GM12878 (cell line): Measurements from ENCODE around the gene TLE2. TPM values are rescaled to one million over a fixed set of nuclear protein-coding genes. Genes with fewer than 3 reads are reported as not detected.

Experiments used
- ATAC-seq: fragments of 200-7000 bp; cut with Tn5 transposase; 3 replicates; pipeline ENCODE4 v1.9.1; 2020; ENCODE audit warnings: mild to moderate bottlenecking, moderate library complexity
- BruUV-seq: library from RNA; stranded (reverse); fragments of 400-500 nt; replicated peaks from 2 replicates; lab custom pipeline; 2021; lab: Mats Ljungman, UMichigan
- CTCF ChIA-PET: fragments of 300-600 bp; sonication (Branson Sonifier 250); formaldehyde crosslinking; extraction: SDS; loops from one replicate; lab custom pipeline; 2021; ENCODE audit warnings: inconsistent platforms; lab: Yijun Ruan, JAX
- POLR2A ChIA-PET: fragments of 350-600 bp; formaldehyde crosslinking; extraction: SDS; loops from one replicate; lab custom pipeline; 2021; ENCODE audit warnings: inconsistent platforms; lab: Charles Lee
- RAD21 ChIA-PET: fragments of 300-600 bp; sonication (Branson Sonifier 250); formaldehyde crosslinking; loops from one replicate; lab custom pipeline; 2023; ENCODE audit warnings: antibody characterized with exemption; ENCODE audit not compliant: unreplicated experiment; lab: Charles Lee
- SMC1A ChIA-PET: fragments of 300-600 bp; sonication (Branson Sonifier 250); formaldehyde crosslinking; loops from one replicate; lab custom pipeline; 2023; ENCODE audit not compliant: unreplicated experiment, uncharacterized antibody; lab: Charles Lee
- DNase-seq: peaks from one replicate; pipeline ENCODE4 v3.0.0-alpha.2; 2011; ENCODE audit warnings: low read depth, low spot score
- FAIRE-seq: peaks from 3 replicates; lab custom pipeline; 2011; peaks lifted over from hg19 to GRCh38; lab: Jason Lieb, UNC
- H2AFZ ChIP-seq: 2 replicates; pipeline ENCODE4 v1.6.0; 2011; ENCODE audit warnings: low read depth, low read length, control low read depth; ENCODE audit not compliant: control insufficient read depth
- H3K27ac ChIP-seq: 2 replicates; pipeline ENCODE4 v1.5.1; 2011; ENCODE audit warnings: control low read depth; ENCODE audit not compliant: control insufficient read depth, insufficient read depth
- H3K27me3 ChIP-seq, 2 experiments: replicated peaks in 1 of 2; 2 replicates each; pipeline versions ENCODE4 v1.6.0 to v1.6.1; 2011; ENCODE audit warnings: low read length in 1 of 2; ENCODE audit not compliant: control insufficient read depth in 2 of 2, insufficient read depth in 2 of 2
- H3K36me3 ChIP-seq, 2 experiments: 2 replicates each; pipeline ENCODE4 v1.5.1; 2011; ENCODE audit warnings: low read length in 1 of 2; ENCODE audit not compliant: control insufficient read depth in 2 of 2, insufficient read depth in 2 of 2
- H3K4me1 ChIP-seq: 2 replicates; pipeline ENCODE4 v1.6.1; 2011; ENCODE audit warnings: mild to moderate bottlenecking, low read length, moderate library complexity, mixed read lengths; ENCODE audit not compliant: control insufficient read depth, insufficient read depth
- H3K4me2 ChIP-seq: 2 replicates; pipeline ENCODE4 v1.6.0; 2011; ENCODE audit warnings: control low read depth; ENCODE audit not compliant: control insufficient read depth, insufficient read depth
- H3K4me3 ChIP-seq: fragments of 200-600 bp; sonication (generic); 2 replicates; pipeline ENCODE4 v1.5.1; 2016
- H3K79me2 ChIP-seq: 2 replicates; pipeline ENCODE4 v1.6.0; 2011; ENCODE audit warnings: low read length; ENCODE audit not compliant: control insufficient read depth, insufficient read depth
- H3K9ac ChIP-seq: 2 replicates; pipeline ENCODE4 v1.8.0; 2011; ENCODE audit warnings: low read length, control low read depth, mixed read lengths; ENCODE audit not compliant: control insufficient read depth, insufficient read depth
- H3K9me3 ChIP-seq: replicated peaks from 3 replicates; pipeline ENCODE4 v1.5.1; 2011; ENCODE audit warnings: mild to moderate bottlenecking, low read length; ENCODE audit not compliant: control insufficient read depth, insufficient read depth
- H4K20me1 ChIP-seq: 2 replicates; pipeline ENCODE4 v1.6.0; 2011; ENCODE audit not compliant: control insufficient read depth, insufficient read depth
- WGBS: methylation state at CpG from one replicate; pipeline ENCODE4 v1.1.6; 2016; ENCODE audit warnings: low lambda C conversion rate; ENCODE audit not compliant: insufficient replicate concordance, insufficient coverage; ENCODE audit errors: missing lambda C conversion rate; 5-methylcytosine and 5-hydroxymethylcytosine counted together
- in situ Hi-C: fragments of 300-500 bp; cut with MboI; formaldehyde crosslinking; loops from 9 replicates; pipeline ENCODE4 v1.14.3; 2018; ENCODE audit warnings: mixed read lengths
- intact Hi-C: fragments of 100-400 bp; cut with micrococcal nuclease; formaldehyde crosslinking; loops from one replicate; pipeline ENCODE4 v1.14.2; 2022; ENCODE audit not compliant: unreplicated experiment
- polyA plus RNA-seq, 11 experiments: library from polyadenylated mRNA; depleted of rRNA in 4 of 11; unstranded in 6 of 11; stranded (reverse) in 5 of 11; fragments of >200 nt; fragmentation: Nextera tagmentation in 4 of 11; fragmentation: Illumina TruSeq in 1 of 11; extraction: Ambion mirVana in 4 of 11; extraction: Trizol in 1 of 11; gene quantifications; 1 replicate in 1 of 11; 2 replicates in 10 of 11; pipeline versions ENCODE4 v1.2.1 to v1.2.3, GENCODE V29; 2011 to 2016; ENCODE audit warnings: inconsistent platforms in 2 of 11, missing spikeins in 2 of 11, low read depth in 1 of 11
- total RNA-seq, 4 experiments: library from RNA; depleted of rRNA in 3 of 4; stranded (reverse); fragments of >200 nt in 3 of 4; fragmentation: Illumina TruSeq in 1 of 4; extraction: Trizol in 1 of 4; gene quantifications; 2 replicates each; pipeline versions ENCODE4 v1.2.1 to v1.2.3, GENCODE V29; 2013 to 2021
- TF ChIP-seq, protein P1 (sequence below): IDR thresholded peaks from 2 replicates; pipeline ENCODE4 v1.6.1; 2012; ENCODE audit warnings: improper control_type of control experiment, low read depth, low read length; ENCODE audit not compliant: insufficient replicate concordance

The TLE2 gene
- total and polyA plus RNA-seq, 10 of the 15 experiments (the other 5 are each of a cell fraction or from before 2014, with no cell fraction given) = 0.05 to 0.21 (median 0.11) TPM; not detected in 5

DNA sequence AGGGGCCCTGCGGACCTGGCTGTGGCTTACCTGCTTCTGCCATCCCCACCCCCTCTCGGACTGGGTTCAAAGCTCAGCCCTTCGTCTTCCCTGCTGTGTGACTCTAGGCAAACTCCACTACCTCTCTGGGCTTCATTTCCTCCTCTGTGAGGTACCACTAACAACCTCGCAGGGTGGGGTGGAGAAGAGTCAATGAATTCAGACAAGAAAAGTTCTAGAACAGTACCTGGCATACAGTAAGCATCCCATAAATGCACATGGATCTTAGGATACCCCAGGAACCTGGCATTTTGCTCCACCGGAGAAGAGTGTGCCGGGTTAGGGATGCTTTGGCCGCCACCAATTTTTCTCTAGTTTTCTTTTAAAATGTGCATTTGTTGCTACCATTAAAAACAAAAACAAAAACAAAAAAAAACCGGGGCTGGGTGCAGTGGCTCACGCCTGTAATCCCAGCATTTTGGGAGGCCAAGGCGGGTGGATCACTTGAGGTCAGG is 29.8 kb upstream of the TLE2 start:
- intact Hi-C loops = no loop called here
- Histone ChIP-seq H3K27me3 (no peaks in the 10 kb centered on the region), H3K36me3 (peaks cover 14 to 20% of the 10 kb centered on the region in 2 experiments; a peak in 3 of 4 replicates), H3K4me1 (peaks cover 19% of the 10 kb centered on the region), H3K4me2 (no peak overlapping the region), H2AFZ (no peak overlapping the region), H3K79me2 (peaks cover 29% of the 10 kb centered on the region), H3K9ac (no peak overlapping the region), H3K4me3 (no peak overlapping the region), H3K9me3 (no peaks in the 10 kb centered on the region), H4K20me1 (peaks cover 11% of the 10 kb centered on the region; the same call in 1 of the 2 replicates), H3K27ac (no peak overlapping the region)
- RAD21 ChIA-PET = no interaction called here
- FAIRE-seq (no peak), ATAC-seq (no peak), DNase-seq (no peak)
- BruUV-seq = no TSS peak
- CTCF ChIA-PET = interaction anchor here (0.6 kb wide), 1 partner anchor 111 kb away, joined by 6 read pairs; no protein-coding TSS in a partner anchor
- WGBS = 83% methylated on average over 10 of the region's 10 CpGs
- SMC1A ChIA-PET = interaction anchor here (1.6 kb wide), 1 partner anchor 16 kb away, joined by 4 read pairs; no protein-coding TSS in a partner anchor
- TF ChIP-seq, protein P1, sequence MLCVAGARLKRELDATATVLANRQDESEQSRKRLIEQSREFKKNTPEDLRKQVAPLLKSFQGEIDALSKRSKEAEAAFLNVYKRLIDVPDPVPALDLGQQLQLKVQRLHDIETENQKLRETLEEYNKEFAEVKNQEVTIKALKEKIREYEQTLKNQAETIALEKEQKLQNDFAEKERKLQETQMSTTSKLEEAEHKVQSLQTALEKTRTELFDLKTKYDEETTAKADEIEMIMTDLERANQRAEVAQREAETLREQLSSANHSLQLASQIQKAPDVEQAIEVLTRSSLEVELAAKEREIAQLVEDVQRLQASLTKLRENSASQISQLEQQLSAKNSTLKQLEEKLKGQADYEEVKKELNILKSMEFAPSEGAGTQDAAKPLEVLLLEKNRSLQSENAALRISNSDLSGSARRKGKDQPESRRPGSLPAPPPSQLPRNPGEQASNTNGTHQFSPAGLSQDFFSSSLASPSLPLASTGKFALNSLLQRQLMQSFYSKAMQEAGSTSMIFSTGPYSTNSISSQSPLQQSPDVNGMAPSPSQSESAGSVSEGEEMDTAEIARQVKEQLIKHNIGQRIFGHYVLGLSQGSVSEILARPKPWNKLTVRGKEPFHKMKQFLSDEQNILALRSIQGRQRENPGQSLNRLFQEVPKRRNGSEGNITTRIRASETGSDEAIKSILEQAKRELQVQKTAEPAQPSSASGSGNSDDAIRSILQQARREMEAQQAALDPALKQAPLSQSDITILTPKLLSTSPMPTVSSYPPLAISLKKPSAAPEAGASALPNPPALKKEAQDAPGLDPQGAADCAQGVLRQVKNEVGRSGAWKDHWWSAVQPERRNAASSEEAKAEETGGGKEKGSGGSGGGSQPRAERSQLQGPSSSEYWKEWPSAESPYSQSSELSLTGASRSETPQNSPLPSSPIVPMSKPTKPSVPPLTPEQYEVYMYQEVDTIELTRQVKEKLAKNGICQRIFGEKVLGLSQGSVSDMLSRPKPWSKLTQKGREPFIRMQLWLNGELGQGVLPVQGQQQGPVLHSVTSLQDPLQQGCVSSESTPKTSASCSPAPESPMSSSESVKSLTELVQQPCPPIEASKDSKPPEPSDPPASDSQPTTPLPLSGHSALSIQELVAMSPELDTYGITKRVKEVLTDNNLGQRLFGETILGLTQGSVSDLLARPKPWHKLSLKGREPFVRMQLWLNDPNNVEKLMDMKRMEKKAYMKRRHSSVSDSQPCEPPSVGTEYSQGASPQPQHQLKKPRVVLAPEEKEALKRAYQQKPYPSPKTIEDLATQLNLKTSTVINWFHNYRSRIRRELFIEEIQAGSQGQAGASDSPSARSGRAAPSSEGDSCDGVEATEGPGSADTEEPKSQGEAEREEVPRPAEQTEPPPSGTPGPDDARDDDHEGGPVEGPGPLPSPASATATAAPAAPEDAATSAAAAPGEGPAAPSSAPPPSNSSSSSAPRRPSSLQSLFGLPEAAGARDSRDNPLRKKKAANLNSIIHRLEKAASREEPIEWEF = no peak
- TF ChIP-seq, all 136 proteins: peak for 0
- POLR2A ChIA-PET = interaction anchor here (1.3 kb wide), 1 partner anchor 19 kb away, joined by 3 read pairs; no protein-coding TSS in a partner anchor
- in situ Hi-C loops = no loop called here
